ENCODE measurements around the gene RBCK1.

- no peak for TF ChIP-seq CSDC2 (CRISPR knock-in tag; IDR thresholded peaks at IDR 0.05)
- TF ChIP-seq CSRNP3 (CRISPR knock-in tag; IDR thresholded peaks at IDR 0.05), result no peak
- TF ChIP-seq CREB5 (CRISPR knock-in tag; IDR thresholded peaks at IDR 0.05; ENCODE audit: low read depth), result no peak
- no peak for TF ChIP-seq ZFP30 (CRISPR knock-in tag; IDR thresholded peaks at IDR 0.05)
Observed at GRCh38 chr20:432677-433299, 24.7 kb downstream of the RBCK1 start.

Data from SK-N-SH treated with all-trans-retinoic acid at 6 μM for 48 hours (cell line).